ENCODE measurements around the gene HP1BP3. TPM values are rescaled to one million over a fixed set of nuclear protein-coding genes. Genes with fewer than 3 reads are reported as not detected.
"Not testable (repeated sequence)": the region's sequence is repeated elsewhere in the genome, so short reads cannot be mapped to it uniquely, and the experiment has no call there.

HP1BP3 gene
- polyA plus RNA-seq, 2 donors: 66.3 to 85.1 TPM

GRCh38 chr1:20723537-20724363 lies 63.4 kb downstream of the HP1BP3 start:
- H3K27ac ChIP-seq (ENCODE audit: low read depth in 2 of 2, low read length in 1 of 2): no peak overlapping the region
- peaks cover 0 to 7% of the 10 kb centered on the region in 2 donors for H3K9me3 ChIP-seq (ENCODE audit: control insufficient read depth in 2 of 2, insufficient read depth in 1 of 2, low read depth in 1 of 2, low read length in 1 of 2)
- H3K27me3 ChIP-seq (ENCODE audit: control insufficient read depth in 1 of 2, insufficient read depth in 2 of 2, low read length in 2 of 2): no peaks in the 10 kb centered on the region
- peaks cover 0 to 10% of the 10 kb centered on the region in 2 donors for H3K4me1 ChIP-seq (ENCODE audit: control insufficient read depth in 2 of 2, insufficient read depth in 2 of 2, low read length in 1 of 2)
- no peak overlapping the region for H3K4me3 ChIP-seq (ENCODE audit: low read depth in 1 of 2, low read length in 2 of 2)
- H3K36me3 ChIP-seq (ENCODE audit: control insufficient read depth in 2 of 2, insufficient read depth in 2 of 2, low read length in 1 of 2): no peaks in the 10 kb centered on the region
- 63 to 76% methylated on average over 34 to 35 of the region's 35 CpGs for WGBS, 2 donors

GRCh38 chr1:20723159-20723536 lies 64.0 kb downstream of the HP1BP3 start:
- no peak overlapping the region for H3K27ac ChIP-seq (ENCODE audit: low read depth in 2 of 2, low read length in 1 of 2)
- peaks cover 0 to 7% of the 10 kb centered on the region in 2 donors for H3K9me3 ChIP-seq (ENCODE audit: control insufficient read depth in 2 of 2, insufficient read depth in 1 of 2, low read depth in 1 of 2, low read length in 1 of 2)
- no peaks in the 10 kb centered on the region for H3K27me3 ChIP-seq (ENCODE audit: control insufficient read depth in 1 of 2, insufficient read depth in 2 of 2, low read length in 2 of 2)
- no peaks in the 10 kb centered on the region for H3K36me3 ChIP-seq (ENCODE audit: control insufficient read depth in 2 of 2, insufficient read depth in 2 of 2, low read length in 1 of 2)
- 77 to 78% methylated on average over 4 of the region's 4 CpGs for WGBS, 2 donors
- no peak overlapping the region for H3K4me3 ChIP-seq (ENCODE audit: low read depth in 1 of 2, low read length in 2 of 2)
- H3K4me1 ChIP-seq (ENCODE audit: control insufficient read depth in 2 of 2, insufficient read depth in 2 of 2, low read length in 1 of 2): peaks cover 0 to 10% of the 10 kb centered on the region in 2 donors

- H3K9me3 ChIP-seq (ENCODE audit: control insufficient read depth in 2 of 2, insufficient read depth in 1 of 2, low read depth in 1 of 2, low read length in 1 of 2): peaks cover 0 to 7% of the 10 kb centered on the region in 2 donors
- no peaks in the 10 kb centered on the region for H3K36me3 ChIP-seq (ENCODE audit: control insufficient read depth in 2 of 2, insufficient read depth in 2 of 2, low read length in 1 of 2)
- H3K27ac ChIP-seq (ENCODE audit: low read depth in 2 of 2, low read length in 1 of 2): no peak overlapping the region
- H3K27me3 ChIP-seq (ENCODE audit: control insufficient read depth in 1 of 2, insufficient read depth in 2 of 2, low read length in 2 of 2): no peaks in the 10 kb centered on the region
- 90 to 92% methylated on average over 29 of the region's 29 CpGs for WGBS, 2 donors
- H3K4me3 ChIP-seq (ENCODE audit: low read depth in 1 of 2, low read length in 2 of 2): no peak overlapping the region
- peaks cover 0 to 11% of the 10 kb centered on the region in 2 donors for H3K4me1 ChIP-seq (ENCODE audit: control insufficient read depth in 2 of 2, insufficient read depth in 2 of 2, low read length in 1 of 2)
These were observed 65.7 kb downstream of the HP1BP3 start for GRCh38 chr1:20721117-20722061.

GRCh38 chr1:20720631-20721091 lies 66.4 kb downstream of the HP1BP3 start:
- WGBS, 2 donors: 88 to 90% methylated on average over 12 of the region's 12 CpGs
- Histone ChIP-seq H3K36me3 (ENCODE audit: control insufficient read depth in 2 of 2, insufficient read depth in 2 of 2, low read length in 1 of 2) (no peaks in the 10 kb centered on the region), H3K9me3 (ENCODE audit: control insufficient read depth in 2 of 2, insufficient read depth in 1 of 2, low read depth in 1 of 2, low read length in 1 of 2) (peaks cover 0 to 6% of the 10 kb centered on the region in 2 donors)

GRCh38 chr1:20719871-20720620 lies 67.1 kb downstream of the HP1BP3 start:
- Histone ChIP-seq H3K4me1 (ENCODE audit: control insufficient read depth in 2 of 2, insufficient read depth in 2 of 2, low read length in 1 of 2) (peaks cover 0 to 10% of the 10 kb centered on the region in 2 donors), H3K27me3 (ENCODE audit: control insufficient read depth in 1 of 2, insufficient read depth in 2 of 2, low read length in 2 of 2) (no peaks in the 10 kb centered on the region), H3K36me3 (ENCODE audit: control insufficient read depth in 2 of 2, insufficient read depth in 2 of 2, low read length in 1 of 2) (no peaks in the 10 kb centered on the region), H3K9me3 (ENCODE audit: control insufficient read depth in 2 of 2, insufficient read depth in 1 of 2, low read depth in 1 of 2, low read length in 1 of 2) (peaks cover 0 to 4% of the 10 kb centered on the region in 2 donors), H3K4me3 (ENCODE audit: low read depth in 1 of 2, low read length in 2 of 2) (no peak overlapping the region), H3K27ac (ENCODE audit: low read depth in 2 of 2, low read length in 1 of 2) (no peak overlapping the region)
- WGBS, 2 donors: 76 to 78% methylated on average over 5 of the region's 5 CpGs

More at GRCh38 chr1:20720631-20721091, 66.4 kb downstream of the HP1BP3 start:
- H3K4me1 ChIP-seq (ENCODE audit: control insufficient read depth in 2 of 2, insufficient read depth in 2 of 2, low read length in 1 of 2): peaks cover 0 to 10% of the 10 kb centered on the region in 2 donors
- H3K27me3 ChIP-seq (ENCODE audit: control insufficient read depth in 1 of 2, insufficient read depth in 2 of 2, low read length in 2 of 2): no peaks in the 10 kb centered on the region
- H3K4me3 ChIP-seq (ENCODE audit: low read depth in 1 of 2, low read length in 2 of 2): no peak overlapping the region
- H3K27ac ChIP-seq (ENCODE audit: low read depth in 2 of 2, low read length in 1 of 2): no peak overlapping the region

- WGBS, 2 donors: 87 to 90% methylated on average over 8 of the region's 8 CpGs
- H3K27me3 ChIP-seq (ENCODE audit: control insufficient read depth in 1 of 2, insufficient read depth in 2 of 2, low read length in 2 of 2): no peaks in the 10 kb centered on the region
- no peak overlapping the region for H3K27ac ChIP-seq (ENCODE audit: low read depth in 2 of 2, low read length in 1 of 2)
- peaks cover 0 to 10% of the 10 kb centered on the region in 2 donors for H3K4me1 ChIP-seq (ENCODE audit: control insufficient read depth in 2 of 2, insufficient read depth in 2 of 2, low read length in 1 of 2)
- no peaks in the 10 kb centered on the region for H3K36me3 ChIP-seq (ENCODE audit: control insufficient read depth in 2 of 2, insufficient read depth in 2 of 2, low read length in 1 of 2)
- no peak overlapping the region for H3K4me3 ChIP-seq (ENCODE audit: low read depth in 1 of 2, low read length in 2 of 2)
- no peaks in the 10 kb centered on the region for H3K9me3 ChIP-seq (ENCODE audit: control insufficient read depth in 2 of 2, insufficient read depth in 1 of 2, low read depth in 1 of 2, low read length in 1 of 2)
These were observed 67.8 kb downstream of the HP1BP3 start for GRCh38 chr1:20719261-20719660.

- not testable (repeated sequence) for H3K27ac ChIP-seq (ENCODE audit: low read depth in 2 of 2, low read length in 1 of 2); H3K27me3 ChIP-seq (ENCODE audit: control insufficient read depth in 1 of 2, insufficient read depth in 2 of 2, low read length in 2 of 2); H3K4me1 ChIP-seq (ENCODE audit: control insufficient read depth in 2 of 2, insufficient read depth in 2 of 2, low read length in 1 of 2); H3K36me3 ChIP-seq (ENCODE audit: control insufficient read depth in 2 of 2, insufficient read depth in 2 of 2, low read length in 1 of 2); H3K9me3 ChIP-seq (ENCODE audit: control insufficient read depth in 2 of 2, insufficient read depth in 1 of 2, low read depth in 1 of 2, low read length in 1 of 2)
- H3K4me3 ChIP-seq (ENCODE audit: low read depth in 1 of 2, low read length in 2 of 2): peak overlapping the region; percentile 35 to 46
- 61 to 65% methylated on average over 17 of the region's 17 CpGs for WGBS, 2 donors
These were observed 68.7 kb downstream of the HP1BP3 start for GRCh38 chr1:20718343-20718882.

GRCh38 chr1:20717452-20718342 lies 69.4 kb downstream of the HP1BP3 start, which contains the start of gene KIF17:
TSS of gene KIF17 (minus strand) at chr1:20718007. CDS start at chr1:20717706, 301 bp downstream.
- no peaks in the 10 kb centered on the region for H3K36me3 ChIP-seq (ENCODE audit: control insufficient read depth in 2 of 2, insufficient read depth in 2 of 2, low read length in 1 of 2)
- no peaks in the 10 kb centered on the region for H3K27me3 ChIP-seq (ENCODE audit: control insufficient read depth in 1 of 2, insufficient read depth in 2 of 2, low read length in 2 of 2)
- H3K4me3 ChIP-seq (ENCODE audit: low read depth in 1 of 2, low read length in 2 of 2): peak within 1 kb of the TSS; percentile 35 to 46
- 2 to 3% methylated on average over 60 to 112 of the region's 112 CpGs for WGBS, 2 donors
- no peak within 1 kb of the TSS for H3K27ac ChIP-seq (ENCODE audit: low read depth in 2 of 2, low read length in 1 of 2)
- peaks cover 0 to 5% of the 10 kb centered on the region in 2 donors for H3K4me1 ChIP-seq (ENCODE audit: control insufficient read depth in 2 of 2, insufficient read depth in 2 of 2, low read length in 1 of 2)
- H3K9me3 ChIP-seq (ENCODE audit: control insufficient read depth in 2 of 2, insufficient read depth in 1 of 2, low read depth in 1 of 2, low read length in 1 of 2): no peaks in the 10 kb centered on the region
